Choroid plexus epithelial cell (primary cell): ENCODE results near the gene RASAL1.

Source experiments
- DNase-seq: peaks from one replicate; pipeline ENCODE4 v3.0.0-alpha.2; 2010; ENCODE audit warnings: low read depth
- H3K4me3 ChIP-seq: 2 replicates; pipeline ENCODE4 v1.5.1; 2011; ENCODE audit warnings: low read depth, mild to moderate bottlenecking, control low read depth, low read length, moderate library complexity
- TF ChIP-seq, protein P1 (sequence below): conservative IDR thresholded peaks from 2 replicates; pipeline ENCODE4 v1.5.1; 2011; ENCODE audit warnings: low read depth, mild to moderate bottlenecking, control low read depth, inconsistent platforms, low read length, moderate library complexity

RASAL1 gene

DNA sequence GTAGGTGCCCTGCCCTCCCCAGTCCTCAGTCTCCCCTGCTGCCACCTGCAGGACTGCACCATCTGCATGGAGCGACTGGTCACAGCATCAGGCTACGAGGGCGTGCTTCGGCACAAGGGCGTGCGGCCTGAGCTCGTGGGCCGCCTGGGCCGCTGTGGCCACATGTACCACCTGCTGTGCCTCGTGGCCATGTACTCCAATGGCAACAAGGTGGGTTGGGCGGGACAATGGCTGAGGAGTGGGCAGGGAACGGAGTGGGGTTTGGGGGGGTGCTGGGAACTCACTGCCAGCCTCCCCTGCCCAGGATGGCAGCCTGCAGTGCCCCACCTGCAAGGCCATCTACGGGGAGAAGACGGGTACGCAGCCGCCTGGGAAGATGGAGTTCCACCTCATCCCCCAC lies 40.8 kb downstream of the RASAL1 start:
- no peak overlapping the region for H3K4me3 ChIP-seq
- TF ChIP-seq, protein P1, sequence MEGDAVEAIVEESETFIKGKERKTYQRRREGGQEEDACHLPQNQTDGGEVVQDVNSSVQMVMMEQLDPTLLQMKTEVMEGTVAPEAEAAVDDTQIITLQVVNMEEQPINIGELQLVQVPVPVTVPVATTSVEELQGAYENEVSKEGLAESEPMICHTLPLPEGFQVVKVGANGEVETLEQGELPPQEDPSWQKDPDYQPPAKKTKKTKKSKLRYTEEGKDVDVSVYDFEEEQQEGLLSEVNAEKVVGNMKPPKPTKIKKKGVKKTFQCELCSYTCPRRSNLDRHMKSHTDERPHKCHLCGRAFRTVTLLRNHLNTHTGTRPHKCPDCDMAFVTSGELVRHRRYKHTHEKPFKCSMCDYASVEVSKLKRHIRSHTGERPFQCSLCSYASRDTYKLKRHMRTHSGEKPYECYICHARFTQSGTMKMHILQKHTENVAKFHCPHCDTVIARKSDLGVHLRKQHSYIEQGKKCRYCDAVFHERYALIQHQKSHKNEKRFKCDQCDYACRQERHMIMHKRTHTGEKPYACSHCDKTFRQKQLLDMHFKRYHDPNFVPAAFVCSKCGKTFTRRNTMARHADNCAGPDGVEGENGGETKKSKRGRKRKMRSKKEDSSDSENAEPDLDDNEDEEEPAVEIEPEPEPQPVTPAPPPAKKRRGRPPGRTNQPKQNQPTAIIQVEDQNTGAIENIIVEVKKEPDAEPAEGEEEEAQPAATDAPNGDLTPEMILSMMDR: no peak
- no peak for DNase-seq

GRCh38 chr12:113093409-113094101 lies 42.0 kb downstream of the RASAL1 start:
- TF ChIP-seq, protein P1: no peak

DNA sequence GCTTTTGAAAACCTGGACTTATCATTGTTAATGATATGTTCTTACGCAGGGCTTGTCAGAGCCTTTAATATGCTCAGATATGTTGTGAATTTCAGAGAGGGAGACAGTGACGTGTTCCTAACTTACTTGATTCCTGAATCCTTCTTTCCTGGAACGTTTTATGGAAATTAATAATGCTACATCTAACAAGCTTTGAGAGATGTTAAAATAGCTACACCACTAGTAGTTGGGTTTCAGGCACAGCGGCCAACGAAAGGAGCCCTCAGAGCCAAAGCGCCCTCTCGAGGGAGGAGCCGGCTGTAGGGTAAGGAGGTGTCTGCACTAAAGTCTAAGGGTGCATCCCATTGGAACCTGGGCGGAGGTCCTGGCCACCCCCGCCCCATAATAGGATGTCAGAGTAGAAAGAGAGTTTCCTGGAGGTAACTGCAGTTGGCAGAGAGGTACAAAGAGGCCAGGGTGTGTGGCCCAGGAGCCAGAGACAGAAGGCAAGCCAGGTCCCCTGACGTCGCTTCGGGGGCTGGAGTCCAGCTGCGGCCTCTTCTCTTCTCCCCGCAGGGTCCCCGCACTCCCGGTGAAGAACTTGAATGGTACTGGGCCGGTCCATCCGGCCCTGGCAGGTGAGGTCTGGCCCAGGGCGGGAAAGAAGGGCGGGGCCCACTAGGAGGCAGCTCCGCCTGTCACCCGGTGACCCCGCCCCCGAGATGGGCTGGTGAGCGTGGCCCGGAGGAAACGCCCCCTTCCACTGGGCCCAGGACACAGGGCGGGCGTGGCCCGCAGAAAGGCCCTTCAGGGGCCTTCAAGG lies 42.8 kb downstream of the RASAL1 start:
- peak; percentile 25 for DNase-seq
- no peak overlapping the region for H3K4me3 ChIP-seq
- TF ChIP-seq, protein P1: peak; percentile 44

More at GRCh38 chr12:113093409-113094101, 42.0 kb downstream of the RASAL1 start:
- H3K4me3 ChIP-seq: no peak overlapping the region
- DNase-seq: no peak

DNA sequence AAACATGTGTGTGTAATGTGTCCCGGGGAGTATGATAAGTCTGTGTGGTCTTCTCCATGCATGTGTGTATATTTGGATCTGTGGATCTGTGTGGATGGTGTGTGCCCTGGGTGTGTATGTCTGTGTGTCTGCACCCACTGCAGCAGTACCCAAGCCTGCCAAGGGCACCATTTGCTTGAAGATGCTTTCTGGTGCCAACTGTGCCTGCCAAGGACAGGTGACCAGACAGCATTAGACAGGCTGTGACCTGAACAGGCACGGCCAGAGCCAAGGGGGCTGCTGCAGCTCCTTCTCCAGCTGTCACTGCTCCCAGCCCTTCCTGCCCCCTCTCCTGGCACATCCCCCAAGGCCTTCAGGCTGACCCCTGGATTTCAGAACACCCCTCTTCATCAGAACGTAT lies 44.1 kb downstream of the RASAL1 start:
- DNase-seq: no peak
- TF ChIP-seq, protein P1: no peak
- no peak overlapping the region for H3K4me3 ChIP-seq

DNA sequence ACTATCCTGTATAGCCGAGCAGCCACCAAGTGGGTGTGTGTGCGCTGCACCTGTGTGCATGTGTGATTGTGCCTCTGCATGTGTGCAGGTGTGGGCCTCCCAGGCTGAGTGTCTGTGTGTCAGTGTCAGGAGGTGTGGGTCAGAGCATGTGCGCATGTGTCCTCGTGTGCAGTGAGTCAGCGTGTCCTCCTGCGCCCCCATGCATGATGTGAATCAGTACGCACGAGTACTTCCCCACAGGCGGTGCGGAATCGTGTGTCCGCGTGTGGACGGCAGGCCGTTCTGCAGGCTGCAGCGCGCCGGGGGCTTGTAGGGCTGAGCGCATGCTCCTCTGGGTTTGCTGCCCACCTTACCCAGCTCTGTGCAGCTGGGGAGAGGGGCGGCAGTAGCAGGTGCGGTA lies 44.8 kb downstream of the RASAL1 start:
- TF ChIP-seq, protein P1: no peak
- DNase-seq: no peak
- no peak overlapping the region for H3K4me3 ChIP-seq

GRCh38 chr12:113089839-113090238 lies 45.7 kb downstream of the RASAL1 start:
- no peak overlapping the region for H3K4me3 ChIP-seq
- no peak for DNase-seq
- TF ChIP-seq, protein P1: no peak
